Ascending aorta (tissue), 2 donors: ENCODE data around the gene CNGA3. TPM values are rescaled to one million over a fixed set of nuclear protein-coding genes. Genes with fewer than 3 reads are reported as not detected.
"Not testable (repeated sequence)": the region's sequence is repeated elsewhere in the genome, so short reads cannot be mapped to it uniquely, and the experiment has no call there.

Experiments
- DNase-seq, 2 donors: peaks; one replicate each; pipeline ENCODE4 v3.0.0-alpha.2; 2019; ENCODE audit warnings: low spot score in 2 of 2
- H3K27ac ChIP-seq, 2 donors: fragments of 200-600 bp; sonication (generic); one replicate each; pipeline ENCODE4 v1.5.1; 2016 to 2017; ENCODE audit warnings: mild to moderate bottlenecking in 1 of 2
- H3K27me3 ChIP-seq: fragments of 200-600 bp; sonication (generic); one replicate; pipeline ENCODE4 v1.5.1; 2017
- H3K36me3 ChIP-seq, 2 donors: fragments of 200-600 bp; sonication (generic); one replicate each; pipeline ENCODE4 v1.5.1; 2016
- H3K4me1 ChIP-seq, 2 donors: fragments of 200-600 bp; sonication (generic); one replicate each; pipeline ENCODE4 v1.5.1; 2016 to 2017; ENCODE audit warnings: mild to moderate bottlenecking in 1 of 2
- H3K4me3 ChIP-seq, 2 donors: fragments of 200-600 bp; sonication (generic); one replicate each; pipeline ENCODE4 v1.5.1; 2016 to 2017; ENCODE audit warnings: mild to moderate bottlenecking in 1 of 2
- H3K9me3 ChIP-seq, 2 donors: fragments of 200-600 bp; sonication (generic); one replicate each; pipeline ENCODE4 v1.5.1; 2016
- CTCF ChIP-seq, 3 experiments: fragments of 200-600 bp in 2 of 3; fragments of 450-650 bp in 1 of 3; sonication (generic) in 2 of 3; IDR thresholded peaks; one replicate each; pipeline ENCODE4 v1.5.1; 2016 to 2019; ENCODE audit warnings: antibody characterized with exemption in 3 of 3, mild to moderate bottlenecking in 1 of 3, moderate library complexity in 1 of 3
- intact Hi-C: fragments of 100-400 bp; cut with DNase I; formaldehyde crosslinking; loops from one replicate; pipeline ENCODE4 v1.15.1; 2023
- total RNA-seq: library from RNA; depleted of rRNA; stranded (reverse); fragments of >200 nt; gene quantifications from one replicate; pipeline ENCODE4 v1.1.0, GENCODE V29; 2016

The CNGA3 gene
- total RNA-seq, 1 donor from 2014 or later = not detected

GRCh38 chr2:98315957-98316356, 30.3 kb upstream of the CNGA3 start:
- intact Hi-C loops = no loop called here

GRCh38 chr2:98317214-98317613, 29.0 kb upstream of the CNGA3 start:
- no peak for TF ChIP-seq CTCF (IDR thresholded peaks at IDR 0.05)
- Histone ChIP-seq H3K36me3 (no peaks in the 10 kb centered on the region), H3K4me1 (no peaks in the 10 kb centered on the region), H3K27ac (no peak overlapping the region), H3K9me3 (peaks cover 5 to 6% of the 10 kb centered on the region in 2 donors), H3K27me3 (no peaks in the 10 kb centered on the region), H3K4me3 (no peak overlapping the region)
- no peak for DNase-seq
- intact Hi-C loops = no loop called here

More at GRCh38 chr2:98315957-98316356, 30.3 kb upstream of the CNGA3 start:
- TF ChIP-seq CTCF (IDR thresholded peaks at IDR 0.05) = no peak
- Histone ChIP-seq H3K9me3 (peaks cover 0 to 6% of the 10 kb centered on the region in 2 donors), H3K4me3 (no peak overlapping the region), H3K4me1 (no peaks in the 10 kb centered on the region), H3K27me3 (no peaks in the 10 kb centered on the region), H3K27ac (no peak overlapping the region), H3K36me3 (no peaks in the 10 kb centered on the region)
- no peak for DNase-seq

- H3K36me3 ChIP-seq, H3K4me1 ChIP-seq, H3K4me3 ChIP-seq, H3K9me3 ChIP-seq, H3K27me3 ChIP-seq, DNase-seq, intact Hi-C loops, H3K27ac ChIP-seq: not testable (repeated sequence)
Measured at GRCh38 chr2:98320171-98320570, 26.1 kb upstream of the CNGA3 start.

- no peak overlapping the region for H3K27ac ChIP-seq
Measured at GRCh38 chr2:98324181-98324580, 22.1 kb upstream of the CNGA3 start.

GRCh38 chr2:98327776-98328175, 18.5 kb upstream of the CNGA3 start:
- peaks cover 0 to 5% of the 10 kb centered on the region in 2 donors for H3K9me3 ChIP-seq
- H3K36me3 ChIP-seq = no peaks in the 10 kb centered on the region
- no peak for DNase-seq
- intact Hi-C loops = no loop called here
- H3K4me1 ChIP-seq = no peaks in the 10 kb centered on the region
- TF ChIP-seq CTCF (IDR thresholded peaks at IDR 0.05) = no peak
- no peaks in the 10 kb centered on the region for H3K27me3 ChIP-seq
- H3K4me3 ChIP-seq = no peak overlapping the region
- no peak overlapping the region for H3K27ac ChIP-seq

More at GRCh38 chr2:98324181-98324580, 22.1 kb upstream of the CNGA3 start:
- no peaks in the 10 kb centered on the region for H3K4me1 ChIP-seq
- H3K4me3 ChIP-seq = no peak overlapping the region
- intact Hi-C loops = no loop called here
- H3K9me3 ChIP-seq = peaks cover 6 to 10% of the 10 kb centered on the region in 2 donors
- no peak for DNase-seq
- no peaks in the 10 kb centered on the region for H3K27me3 ChIP-seq
- no peak for TF ChIP-seq CTCF (IDR thresholded peaks at IDR 0.05)
- no peaks in the 10 kb centered on the region for H3K36me3 ChIP-seq

- Histone ChIP-seq H3K27ac (no peak overlapping the region), H3K4me1 (peaks cover 4 to 5% of the 10 kb centered on the region in 2 donors), H3K27me3 (no peaks in the 10 kb centered on the region), H3K4me3 (no peak overlapping the region), H3K36me3 (no peaks in the 10 kb centered on the region), H3K9me3 (no peaks in the 10 kb centered on the region)
- DNase-seq = no peak
- TF ChIP-seq CTCF (IDR thresholded peaks at IDR 0.05) = no peak
- intact Hi-C loops = no loop called here
Measured at GRCh38 chr2:98329549-98329948, 16.7 kb upstream of the CNGA3 start.
